Measurements from ENCODE around the gene UBAC2. TPM values are rescaled to one million over a fixed set of nuclear protein-coding genes. Genes with fewer than 3 reads are reported as not detected.

The UBAC2 gene
- total RNA-seq, 4 donors from 2014 or later: 43.5 to 59.6 (median 52.0) TPM

DNA sequence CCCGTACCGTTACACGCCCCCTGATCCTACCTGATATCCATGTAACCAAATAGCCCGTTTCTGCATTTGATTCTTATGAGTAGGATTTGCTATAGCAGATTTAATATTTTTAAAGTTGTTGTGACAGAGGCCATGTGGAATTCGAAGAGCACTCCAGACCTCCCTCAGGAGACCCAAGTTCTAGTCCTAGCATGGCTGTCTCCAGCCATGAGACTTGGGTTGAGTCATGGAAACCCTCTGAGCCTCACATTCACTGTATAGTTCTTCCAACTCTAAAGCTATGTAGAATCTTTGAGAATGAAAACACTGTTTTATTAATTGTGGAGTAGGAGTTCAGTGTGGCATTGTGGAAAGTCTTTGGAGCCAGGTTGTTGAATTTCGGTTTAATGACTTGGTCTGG is 114.5 kb downstream of the UBAC2 start:
- Histone ChIP-seq H3K4me1 (peaks cover 0 to 37% (median 4%) of the 10 kb centered on the region in 4 donors), H3K27me3 (no peaks in the 10 kb centered on the region), H3K4me3 (no peak overlapping the region), H3K36me3 (peaks cover 0 to 13% (median 0%) of the 10 kb centered on the region in 3 donors), H3K9me3 (no peaks in the 10 kb centered on the region), H3K27ac (peak overlapping the region in 2 of 4 donors; percentile 8 to 32)
- WGBS, 2 donors: 78 to 87% methylated on average over 6 of the region's 6 CpGs
- TF ChIP-seq, protein P1, sequence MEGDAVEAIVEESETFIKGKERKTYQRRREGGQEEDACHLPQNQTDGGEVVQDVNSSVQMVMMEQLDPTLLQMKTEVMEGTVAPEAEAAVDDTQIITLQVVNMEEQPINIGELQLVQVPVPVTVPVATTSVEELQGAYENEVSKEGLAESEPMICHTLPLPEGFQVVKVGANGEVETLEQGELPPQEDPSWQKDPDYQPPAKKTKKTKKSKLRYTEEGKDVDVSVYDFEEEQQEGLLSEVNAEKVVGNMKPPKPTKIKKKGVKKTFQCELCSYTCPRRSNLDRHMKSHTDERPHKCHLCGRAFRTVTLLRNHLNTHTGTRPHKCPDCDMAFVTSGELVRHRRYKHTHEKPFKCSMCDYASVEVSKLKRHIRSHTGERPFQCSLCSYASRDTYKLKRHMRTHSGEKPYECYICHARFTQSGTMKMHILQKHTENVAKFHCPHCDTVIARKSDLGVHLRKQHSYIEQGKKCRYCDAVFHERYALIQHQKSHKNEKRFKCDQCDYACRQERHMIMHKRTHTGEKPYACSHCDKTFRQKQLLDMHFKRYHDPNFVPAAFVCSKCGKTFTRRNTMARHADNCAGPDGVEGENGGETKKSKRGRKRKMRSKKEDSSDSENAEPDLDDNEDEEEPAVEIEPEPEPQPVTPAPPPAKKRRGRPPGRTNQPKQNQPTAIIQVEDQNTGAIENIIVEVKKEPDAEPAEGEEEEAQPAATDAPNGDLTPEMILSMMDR (IDR thresholded peaks at IDR 0.05): no peak
- TF ChIP-seq EP300 (IDR thresholded peaks at IDR 0.05) (no peak), POLR2A (IDR thresholded peaks at IDR 0.05) (no peak)
- DNase-seq (ENCODE audit: low spot score in 2 of 2): no peak

DNA sequence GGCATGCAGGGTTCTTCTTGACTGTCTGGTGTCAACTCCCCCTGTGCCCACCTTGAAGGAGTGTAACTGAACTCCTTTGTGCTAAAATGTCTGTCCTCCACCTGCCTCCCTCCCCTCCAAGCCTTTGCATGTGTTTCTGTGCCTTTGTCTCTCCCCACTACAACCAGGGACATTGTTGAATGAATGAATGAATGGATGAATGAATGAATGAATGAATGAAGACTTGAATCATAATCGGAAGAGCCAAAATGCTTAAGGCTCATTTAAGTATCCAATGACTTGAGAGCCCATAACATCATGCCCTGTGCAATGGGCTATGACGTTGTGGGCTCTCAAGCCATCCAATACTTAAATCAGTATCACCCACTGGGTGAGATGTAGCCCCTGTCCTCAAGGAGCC is 115.6 kb downstream of the UBAC2 start:
- Histone ChIP-seq H3K4me1 (peaks cover 0 to 45% (median 10%) of the 10 kb centered on the region in 4 donors), H3K27ac (no peak overlapping the region), H3K27me3 (no peaks in the 10 kb centered on the region), H3K9me3 (no peaks in the 10 kb centered on the region), H3K36me3 (peaks cover 0 to 13% (median 0%) of the 10 kb centered on the region in 3 donors), H3K4me3 (no peak overlapping the region)
- TF ChIP-seq EP300 (IDR thresholded peaks at IDR 0.05): no peak
- TF ChIP-seq POLR2A (IDR thresholded peaks at IDR 0.05): no peak
- no peak for DNase-seq (ENCODE audit: low spot score in 2 of 2)
- WGBS, 2 donors: 97 to 100% methylated on average over 2 of the region's 2 CpGs

DNA sequence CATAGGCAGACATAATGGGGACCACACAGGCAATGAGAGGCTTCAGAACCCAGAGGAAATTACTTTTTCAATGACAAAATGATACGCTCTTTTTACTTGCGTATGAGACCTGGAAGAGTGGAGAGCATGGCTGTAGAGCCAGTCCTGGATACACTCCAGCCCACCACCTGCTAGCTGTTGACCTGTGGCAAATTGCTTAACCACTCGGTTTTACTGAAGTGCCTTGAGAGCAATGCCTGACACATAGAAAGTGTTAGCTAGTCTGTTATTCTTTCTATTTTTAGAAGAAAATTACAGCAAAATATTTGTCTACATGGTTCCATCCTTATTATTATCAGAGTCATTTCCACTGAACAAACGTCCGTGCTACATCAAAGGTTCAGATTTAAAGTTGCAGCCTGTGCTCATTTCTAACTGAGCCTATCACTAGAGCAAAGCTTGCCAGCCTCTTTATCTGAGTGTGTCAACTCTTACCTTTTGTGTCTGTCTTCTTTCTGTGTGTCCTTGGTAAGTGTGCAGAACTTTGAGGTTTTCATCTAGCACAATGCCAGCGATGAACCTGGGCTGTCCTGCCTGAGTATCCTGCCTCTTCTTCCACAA is 116.1 kb downstream of the UBAC2 start:
- WGBS, 2 donors: 71 to 85% methylated on average over 6 of the region's 6 CpGs
- H3K4me1 ChIP-seq: peaks cover 0 to 45% (median 16%) of the 10 kb centered on the region in 4 donors
- peaks cover 0 to 13% (median 0%) of the 10 kb centered on the region in 3 donors for H3K36me3 ChIP-seq
- no peak overlapping the region for H3K27ac ChIP-seq
- H3K9me3 ChIP-seq: no peaks in the 10 kb centered on the region
- TF ChIP-seq EP300 (IDR thresholded peaks at IDR 0.05) (no peak), POLR2A (IDR thresholded peaks at IDR 0.05) (no peak)
- TF ChIP-seq, protein P1 (IDR thresholded peaks at IDR 0.05): no peak
- no peaks in the 10 kb centered on the region for H3K27me3 ChIP-seq
- no peak for DNase-seq (ENCODE audit: low spot score in 2 of 2)
- no peak overlapping the region for H3K4me3 ChIP-seq

DNA sequence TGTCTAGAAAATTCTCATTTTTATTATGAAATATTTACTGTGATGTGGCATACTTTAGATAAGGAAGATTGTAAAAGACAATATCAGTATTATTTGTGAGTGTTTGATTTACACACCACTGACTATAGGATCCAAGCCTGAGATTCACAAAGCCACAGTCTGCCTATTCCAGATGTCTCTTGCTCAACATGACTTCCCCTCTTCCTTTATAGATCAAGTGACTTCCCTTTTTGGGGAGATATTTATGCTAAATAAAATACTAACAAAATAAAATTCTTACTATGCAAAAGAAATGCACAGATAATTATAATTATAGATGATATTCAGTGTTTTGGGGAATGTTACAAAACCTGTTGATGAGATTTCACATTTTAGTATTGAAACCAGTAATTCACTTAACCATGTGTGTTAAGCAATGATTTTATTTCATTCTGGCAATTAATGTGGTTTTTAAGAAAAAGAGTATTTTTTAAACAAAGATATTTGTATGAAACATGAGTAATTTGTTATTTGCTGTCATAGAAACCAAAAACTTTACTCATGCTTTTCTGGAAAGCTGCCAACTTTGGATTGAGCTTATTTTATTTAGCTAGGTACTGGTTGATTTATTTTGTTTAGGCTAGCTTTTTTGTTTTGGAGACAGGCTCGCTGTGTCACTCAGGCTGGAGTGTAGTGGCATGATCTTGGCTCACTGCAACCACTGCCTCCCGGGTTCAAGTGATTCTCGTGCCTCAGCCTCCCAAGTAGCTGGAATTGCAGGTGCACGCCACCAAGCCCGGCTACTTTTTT is 120.2 kb downstream of the UBAC2 start:
- WGBS, 2 donors: 74 to 75% methylated on average over 5 of the region's 5 CpGs
- Histone ChIP-seq H3K4me1 (peaks cover 0 to 35% (median 22%) of the 10 kb centered on the region in 4 donors), H3K27ac (peak overlapping the region in 2 of 4 donors; percentile 26 to 34), H3K4me3 (no peak overlapping the region), H3K36me3 (peaks cover 0 to 27% (median 0%) of the 10 kb centered on the region in 3 donors), H3K9me3 (no peaks in the 10 kb centered on the region), H3K27me3 (no peaks in the 10 kb centered on the region)
- DNase-seq (ENCODE audit: low spot score in 2 of 2): no peak
- peak in 1 of 2 donors; percentile 52 for TF ChIP-seq EP300 (IDR thresholded peaks at IDR 0.05)
- TF ChIP-seq, protein P1 (IDR thresholded peaks at IDR 0.05): no peak

DNA sequence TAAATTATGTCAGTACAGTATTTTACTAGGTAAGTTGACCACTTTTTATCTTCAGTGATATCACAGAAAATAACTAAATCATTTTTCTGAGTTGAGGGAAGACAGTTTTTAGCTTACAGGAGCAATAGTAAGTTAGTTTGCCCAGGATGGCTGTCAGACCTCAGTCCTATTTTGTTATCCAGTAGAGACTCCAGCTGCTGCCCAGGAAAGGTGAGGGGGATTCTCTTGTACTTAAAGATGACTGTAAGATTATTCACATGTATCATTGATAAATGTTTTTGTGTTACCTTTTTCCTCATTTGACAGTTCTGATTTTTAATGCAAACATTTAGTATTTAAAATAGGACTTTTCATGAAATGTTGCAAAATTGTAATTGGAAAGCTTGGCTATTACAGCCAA is 121.1 kb downstream of the UBAC2 start:
- DNase-seq (ENCODE audit: low spot score in 2 of 2): no peak
- Histone ChIP-seq H3K36me3 (peaks cover 0 to 29% (median 0%) of the 10 kb centered on the region in 3 donors), H3K27me3 (no peaks in the 10 kb centered on the region)

More for the DNA sequence above, 121.1 kb downstream of the UBAC2 start:
- H3K9me3 ChIP-seq: no peaks in the 10 kb centered on the region
- no peak for TF ChIP-seq EP300 (IDR thresholded peaks at IDR 0.05)
- TF ChIP-seq POLR2A (IDR thresholded peaks at IDR 0.05): no peak
- TF ChIP-seq, protein P1 (IDR thresholded peaks at IDR 0.05): no peak
- no peak overlapping the region for H3K4me3 ChIP-seq
- peaks cover 0 to 35% (median 22%) of the 10 kb centered on the region in 4 donors for H3K4me1 ChIP-seq
- H3K27ac ChIP-seq: peak overlapping the region in 3 of 4 donors; percentile 34 to 44 (median 40)

All from tibial nerve (tissue), 4 donors.